Measurements from ENCODE around the gene TADA2A.
A peak's percentile ranks its signal among the peaks of the same experiment; 100 is the strongest.
"Not testable (repeated sequence)": the region's sequence is repeated elsewhere in the genome, so short reads cannot be mapped to it uniquely, and the experiment has no call there.

Gene TADA2A

GRCh38 chr17:37507111-37507510 lies 100.4 kb downstream of the TADA2A start:
- no peaks in the 10 kb centered on the region for H3K27me3 Mint-ChIP-seq
- no peak for DNase-seq
- peaks cover 7% of the 10 kb centered on the region for H3K36me3 Mint-ChIP-seq (ENCODE audit: low read depth)
- peaks cover 14% of the 10 kb centered on the region for H3K4me1 Mint-ChIP-seq (ENCODE audit: low read depth)
- no peaks in the 10 kb centered on the region for H3K9me3 Mint-ChIP-seq
- H3K4me3 Mint-ChIP-seq = no peak overlapping the region
- no peak overlapping the region for H3K27ac Mint-ChIP-seq

GRCh38 chr17:37510056-37510455 lies 103.4 kb downstream of the TADA2A start:
- Mint-ChIP-seq H3K4me3 (no peak overlapping the region), H3K4me1 (ENCODE audit: low read depth) (peaks cover 16% of the 10 kb centered on the region), H3K27ac (peak overlapping the region; percentile 50), H3K9me3 (no peaks in the 10 kb centered on the region), H3K36me3 (ENCODE audit: low read depth) (peaks cover 31% of the 10 kb centered on the region), H3K27me3 (no peaks in the 10 kb centered on the region)
- no peak for DNase-seq

GRCh38 chr17:37511642-37512041 lies 105.0 kb downstream of the TADA2A start:
- Mint-ChIP-seq H3K36me3 (ENCODE audit: low read depth) (peaks cover 43% of the 10 kb centered on the region), H3K4me1 (ENCODE audit: low read depth) (peaks cover 16% of the 10 kb centered on the region)
- H3K9me3 Mint-ChIP-seq, H3K27ac Mint-ChIP-seq, H3K27me3 Mint-ChIP-seq, DNase-seq, H3K4me3 Mint-ChIP-seq: not testable (repeated sequence)

DNA sequence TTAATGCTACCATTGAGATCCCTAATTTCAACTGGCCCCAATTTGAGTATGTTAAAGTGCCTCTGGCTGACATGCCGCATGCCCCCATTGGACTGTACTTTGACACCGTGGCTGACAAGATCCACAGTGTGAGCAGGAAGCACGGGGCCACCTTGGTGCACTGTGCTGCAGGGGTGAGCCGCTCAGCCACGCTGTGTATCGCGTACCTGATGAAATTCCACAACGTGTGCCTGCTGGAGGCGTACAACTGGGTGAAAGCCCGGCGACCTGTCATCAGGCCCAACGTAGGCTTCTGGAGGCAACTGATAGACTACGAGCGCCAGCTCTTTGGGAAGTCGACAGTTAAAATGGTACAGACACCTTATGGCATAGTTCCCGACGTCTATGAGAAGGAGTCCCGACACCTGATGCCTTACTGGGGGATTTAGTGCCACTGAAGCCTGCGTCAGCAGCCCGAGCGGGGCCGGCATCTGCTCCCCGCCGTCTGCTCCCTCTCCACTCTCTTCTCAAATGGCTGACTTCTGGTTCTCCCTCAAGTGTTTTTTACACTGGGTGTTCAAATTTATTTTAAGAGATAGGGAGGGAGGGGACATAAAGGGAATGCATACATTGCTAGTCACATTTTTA lies 105.9 kb downstream of the TADA2A start:
- H3K36me3 Mint-ChIP-seq (ENCODE audit: low read depth) = peaks cover 52% of the 10 kb centered on the region
- H3K9me3 Mint-ChIP-seq = no peaks in the 10 kb centered on the region
- H3K4me3 Mint-ChIP-seq = no peak overlapping the region
- H3K27ac Mint-ChIP-seq = no peak overlapping the region
- H3K4me1 Mint-ChIP-seq (ENCODE audit: low read depth) = peaks cover 14% of the 10 kb centered on the region
- DNase-seq = no peak
- H3K27me3 Mint-ChIP-seq = no peaks in the 10 kb centered on the region

DNA sequence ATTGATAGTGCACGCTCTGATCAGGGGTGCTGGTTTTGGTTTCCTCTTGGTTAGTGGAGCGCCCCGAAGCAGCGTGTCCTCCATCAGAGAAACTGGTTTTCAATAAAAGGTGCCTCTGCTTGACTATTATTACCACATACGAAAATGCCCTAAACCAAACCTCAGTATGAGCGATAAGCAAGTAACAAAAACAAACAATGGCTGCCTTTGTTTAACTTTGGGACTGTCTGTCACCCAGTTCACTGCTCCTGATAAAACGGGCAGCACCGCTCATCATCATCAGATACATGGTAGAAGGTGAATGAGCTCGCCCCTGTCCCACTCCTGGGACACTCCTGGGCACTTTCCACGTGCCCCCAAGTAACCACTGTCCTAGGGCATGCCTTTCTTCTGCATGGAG lies 107.0 kb downstream of the TADA2A start:
- Mint-ChIP-seq H3K27ac (peak overlapping the region; percentile 37), H3K27me3 (no peaks in the 10 kb centered on the region), H3K4me1 (ENCODE audit: low read depth) (peaks cover 14% of the 10 kb centered on the region), H3K36me3 (ENCODE audit: low read depth) (peaks cover 64% of the 10 kb centered on the region), H3K9me3 (no peaks in the 10 kb centered on the region), H3K4me3 (no peak overlapping the region)
- no peak for DNase-seq

DNA sequence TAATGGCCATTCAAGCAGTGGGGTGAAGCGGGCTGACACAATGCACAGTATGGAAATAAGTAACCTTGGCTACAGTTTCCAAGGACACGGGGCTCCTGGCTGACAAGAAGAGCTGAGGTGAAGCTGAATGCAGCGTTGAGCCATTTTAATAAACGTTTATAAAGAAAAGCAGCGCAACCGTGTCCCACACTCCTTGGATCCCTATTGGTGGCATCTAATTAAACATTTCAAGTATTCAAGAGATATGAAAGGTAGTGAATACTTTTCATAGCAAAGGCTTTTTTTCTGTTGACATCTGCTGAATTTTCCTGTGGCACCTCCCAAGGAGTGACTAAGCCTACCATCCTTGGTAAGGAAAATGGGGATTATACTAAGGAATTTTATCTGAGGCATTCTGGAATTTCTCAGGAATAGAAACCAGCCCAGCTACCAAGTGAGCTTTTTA lies 109.5 kb downstream of the TADA2A start:
- Mint-ChIP-seq H3K27me3 (no peaks in the 10 kb centered on the region), H3K27ac (peak overlapping the region; percentile 5), H3K4me3 (no peak overlapping the region), H3K36me3 (ENCODE audit: low read depth) (peaks cover 80% of the 10 kb centered on the region), H3K9me3 (no peaks in the 10 kb centered on the region), H3K4me1 (ENCODE audit: low read depth) (peaks cover 11% of the 10 kb centered on the region)
- DNase-seq = no peak

DNA sequence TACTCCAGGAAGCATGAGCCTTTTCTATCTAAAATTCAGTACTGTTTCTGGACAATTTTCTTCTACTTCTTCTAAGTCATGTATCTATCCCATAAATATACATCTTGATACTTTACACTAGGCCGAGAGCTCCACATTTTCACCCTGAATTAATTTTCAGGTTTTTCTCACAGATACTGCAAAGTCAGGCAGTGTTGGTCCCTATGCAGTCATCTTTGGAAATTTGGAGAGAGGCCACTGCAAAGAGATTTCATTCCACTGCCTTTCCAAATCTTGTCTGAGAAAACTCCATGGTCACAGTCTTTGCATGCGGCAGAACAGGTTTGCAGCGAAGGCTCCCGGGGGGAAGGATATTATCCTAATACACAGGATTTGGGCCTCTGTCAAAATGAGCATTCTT lies 111.2 kb downstream of the TADA2A start:
- no peaks in the 10 kb centered on the region for H3K27me3 Mint-ChIP-seq
- H3K27ac Mint-ChIP-seq = peak overlapping the region; percentile 0
- no peaks in the 10 kb centered on the region for H3K9me3 Mint-ChIP-seq
- H3K36me3 Mint-ChIP-seq (ENCODE audit: low read depth) = peaks cover 76% of the 10 kb centered on the region
- H3K4me3 Mint-ChIP-seq = no peak overlapping the region
- no peak for DNase-seq
- H3K4me1 Mint-ChIP-seq (ENCODE audit: low read depth) = peaks cover 7% of the 10 kb centered on the region

- DNase-seq = no peak
- Mint-ChIP-seq H3K4me1 (ENCODE audit: low read depth) (peaks cover 10% of the 10 kb centered on the region), H3K27ac (peak overlapping the region; percentile 68), H3K9me3 (no peaks in the 10 kb centered on the region), H3K4me3 (no peak overlapping the region), H3K36me3 (ENCODE audit: low read depth) (peaks cover 75% of the 10 kb centered on the region), H3K27me3 (no peaks in the 10 kb centered on the region)
Observed at GRCh38 chr17:37518826-37519225, 112.1 kb downstream of the TADA2A start.

GRCh38 chr17:37519251-37519985 lies 112.7 kb downstream of the TADA2A start:
- Mint-ChIP-seq H3K9me3 (no peaks in the 10 kb centered on the region), H3K4me3 (no peak overlapping the region), H3K4me1 (ENCODE audit: low read depth) (peaks cover 14% of the 10 kb centered on the region), H3K27ac (peak overlapping the region; percentile 79), H3K36me3 (ENCODE audit: low read depth) (peaks cover 77% of the 10 kb centered on the region), H3K27me3 (no peaks in the 10 kb centered on the region)
- no peak for DNase-seq

GRCh38 chr17:37520174-37520573 lies 113.5 kb downstream of the TADA2A start:
- no peak for DNase-seq
- Mint-ChIP-seq H3K27me3 (no peaks in the 10 kb centered on the region), H3K36me3 (ENCODE audit: low read depth) (peaks cover 75% of the 10 kb centered on the region), H3K4me3 (no peak overlapping the region), H3K27ac (peak overlapping the region; percentile 79), H3K4me1 (ENCODE audit: low read depth) (peaks cover 19% of the 10 kb centered on the region), H3K9me3 (no peaks in the 10 kb centered on the region)

DNA sequence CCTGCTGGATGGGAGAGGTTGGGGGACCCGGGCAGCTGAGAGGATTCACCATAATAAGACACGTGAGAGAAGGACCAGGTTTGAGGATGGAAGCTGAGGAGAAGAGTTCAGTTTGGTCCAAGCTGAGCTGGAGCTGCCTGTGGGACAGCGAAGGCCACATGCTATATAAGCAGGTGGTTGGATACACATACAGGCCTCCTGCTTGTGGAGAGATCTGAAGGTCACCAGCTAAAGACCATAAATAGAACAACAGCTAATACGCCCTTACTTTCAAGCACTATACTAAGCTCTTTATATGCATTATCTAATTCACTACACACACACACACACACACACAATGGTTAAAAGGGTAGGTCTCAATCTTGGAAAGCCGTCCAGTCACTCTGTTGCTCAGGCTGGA lies 115.1 kb downstream of the TADA2A start:
- no peaks in the 10 kb centered on the region for H3K9me3 Mint-ChIP-seq
- DNase-seq = no peak
- peaks cover 74% of the 10 kb centered on the region for H3K36me3 Mint-ChIP-seq (ENCODE audit: low read depth)
- peak overlapping the region; percentile 66 for H3K27ac Mint-ChIP-seq
- H3K4me1 Mint-ChIP-seq (ENCODE audit: low read depth) = peaks cover 19% of the 10 kb centered on the region
- H3K4me3 Mint-ChIP-seq = no peak overlapping the region
- H3K27me3 Mint-ChIP-seq = no peaks in the 10 kb centered on the region

DNA sequence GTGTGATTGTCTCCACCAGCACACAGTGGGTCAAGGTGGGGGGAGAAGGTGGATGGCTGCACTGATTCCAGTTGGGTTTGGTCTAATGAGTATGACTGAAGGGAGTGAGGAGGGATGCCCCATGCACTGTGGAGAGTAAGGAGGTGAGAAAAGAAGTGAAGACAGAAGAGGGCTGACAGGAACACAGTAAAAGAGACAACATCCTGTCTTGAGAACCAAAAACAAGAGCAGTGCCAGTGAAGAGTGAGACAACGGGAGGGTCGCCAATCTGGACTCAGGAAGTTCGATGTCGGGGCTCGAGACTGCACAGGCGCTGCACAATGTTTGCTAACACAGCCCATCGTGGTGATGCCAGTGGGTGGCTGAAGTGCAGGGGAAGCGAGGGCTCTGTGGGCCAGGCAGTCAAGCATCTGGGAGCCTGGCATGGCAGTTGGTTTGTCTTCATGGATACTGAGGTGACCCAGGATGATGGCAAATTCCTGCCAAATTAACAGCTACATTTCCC lies 117.1 kb downstream of the TADA2A start:
- peak overlapping the region; percentile 66 for H3K27ac Mint-ChIP-seq
- no peak overlapping the region for H3K4me3 Mint-ChIP-seq
- peaks cover 67% of the 10 kb centered on the region for H3K36me3 Mint-ChIP-seq (ENCODE audit: low read depth)
- DNase-seq = no peak
- H3K27me3 Mint-ChIP-seq = no peaks in the 10 kb centered on the region
- H3K9me3 Mint-ChIP-seq = no peaks in the 10 kb centered on the region
- peaks cover 19% of the 10 kb centered on the region for H3K4me1 Mint-ChIP-seq (ENCODE audit: low read depth)

DNA sequence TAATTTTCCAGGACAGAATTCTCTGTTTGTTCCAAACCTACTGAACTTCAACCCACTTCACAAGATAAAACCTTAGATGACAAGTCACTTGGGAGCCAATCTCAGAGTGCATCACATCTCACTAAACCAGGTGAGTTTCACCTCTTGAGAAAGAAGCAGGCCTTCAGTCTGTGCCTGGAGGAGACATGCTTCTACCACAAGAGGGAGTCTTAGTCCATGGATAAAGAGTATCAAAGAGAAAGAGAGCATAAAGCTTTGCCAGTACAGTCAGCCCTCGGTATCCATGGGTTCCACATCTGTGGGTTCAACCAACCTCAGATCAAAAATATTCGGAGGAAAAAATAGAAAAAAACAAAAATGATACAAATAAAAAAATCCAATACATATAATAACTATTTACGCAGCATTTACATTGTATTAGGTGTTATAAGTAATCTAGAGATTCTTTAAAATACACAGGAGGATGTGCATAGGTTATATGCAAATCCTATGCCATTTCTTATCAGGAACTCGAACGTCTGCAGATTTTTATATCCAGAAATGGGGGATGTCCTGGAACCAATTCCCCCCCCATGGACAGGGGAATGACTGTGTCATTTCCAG lies 120.7 kb downstream of the TADA2A start:
- H3K27me3 Mint-ChIP-seq = no peaks in the 10 kb centered on the region

More for the DNA sequence above, 120.7 kb downstream of the TADA2A start:
- no peak for DNase-seq
- Mint-ChIP-seq H3K9me3 (no peaks in the 10 kb centered on the region), H3K4me3 (no peak overlapping the region), H3K27ac (peak overlapping the region; percentile 22), H3K4me1 (ENCODE audit: low read depth) (peaks cover 12% of the 10 kb centered on the region), H3K36me3 (ENCODE audit: low read depth) (peaks cover 72% of the 10 kb centered on the region)

All from activated T-cell treated with anti-CD3 and anti-CD28 coated beads, Interleukin-2, amount 50 U/mL, for 24 hours (primary cell).